ENCODE results near the gene TNP2.

Gene TNP2

DNA sequence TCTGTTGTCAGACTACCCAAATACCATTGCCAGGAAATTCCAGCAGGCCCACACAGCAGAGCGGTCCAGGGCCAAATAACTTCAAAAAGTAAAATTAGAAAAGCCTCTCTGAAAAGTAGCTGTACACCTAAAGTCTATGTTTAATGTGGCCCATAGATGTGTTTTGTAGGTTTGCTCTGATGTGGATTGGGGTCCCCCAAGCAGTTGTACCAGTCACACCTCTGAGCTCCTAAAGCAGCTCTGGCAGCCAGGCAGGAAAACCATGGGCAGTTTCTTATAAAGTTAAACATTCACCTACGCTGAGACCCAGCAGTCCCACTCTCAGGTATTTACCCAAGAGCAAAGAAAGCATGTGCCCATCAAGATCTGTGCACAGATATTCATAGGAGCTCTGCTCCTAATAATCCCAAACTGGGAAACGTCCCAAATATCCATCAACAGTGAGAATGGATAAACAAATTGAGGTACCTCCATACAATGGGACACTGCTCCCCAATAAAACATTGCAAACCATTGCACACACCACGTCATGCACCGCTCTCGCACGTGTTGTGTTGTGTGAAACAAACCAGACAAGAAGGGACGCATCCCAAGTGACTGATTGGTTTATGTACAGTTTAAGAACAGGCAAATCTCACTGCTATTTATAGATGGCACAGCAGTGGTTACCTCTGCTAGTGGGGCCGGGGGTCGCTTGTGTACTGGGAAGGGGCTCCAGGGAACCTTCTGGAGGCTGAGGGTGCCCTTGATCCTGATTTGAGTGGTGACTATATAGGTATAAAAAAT, 27.8 kb upstream of the TNP2 start:
- no peak overlapping the region for H3K27ac ChIP-seq
- H3K36me3 ChIP-seq (ENCODE audit: control insufficient read depth, insufficient read depth, low read length) = no peaks in the 10 kb centered on the region
- no peak overlapping the region for H3K9ac ChIP-seq
- TF ChIP-seq CTCF (IDR thresholded peaks at IDR 0.05) = no peak
- no peak overlapping the region for H3K4me3 ChIP-seq (ENCODE audit: low read depth, low read length)
- H2AFZ ChIP-seq = peak overlapping the region; percentile 85
- H3K79me2 ChIP-seq = no peaks in the 10 kb centered on the region
- no peaks in the 10 kb centered on the region for H3K27me3 ChIP-seq (ENCODE audit: control insufficient read depth, insufficient read depth, low read length)
- peaks cover 11% of the 10 kb centered on the region for H3K4me1 ChIP-seq
- peak overlapping the region; percentile 47 for H3K4me2 ChIP-seq (ENCODE audit: low read length)
- no peaks in the 10 kb centered on the region for H3K9me3 ChIP-seq (ENCODE audit: control insufficient read depth, low read length)

DNA sequence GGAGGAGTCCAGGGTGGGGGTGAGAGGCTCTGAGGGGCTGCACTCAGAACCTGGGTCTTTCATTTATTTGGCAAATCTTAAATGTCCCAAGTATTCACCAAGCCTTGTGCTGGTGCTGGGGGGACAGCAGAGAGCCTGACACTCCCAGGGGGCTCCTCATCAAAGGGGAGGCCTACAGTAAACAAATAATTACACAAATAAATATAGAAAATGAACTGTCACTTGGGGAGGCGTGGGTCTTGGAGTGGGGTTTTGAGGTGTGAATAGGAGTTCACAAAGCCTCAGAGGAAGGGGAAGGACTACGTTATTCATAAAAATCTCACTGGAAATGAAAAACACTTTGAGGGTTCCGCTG, 27.2 kb upstream of the TNP2 start:
- no peak for TF ChIP-seq CTCF (IDR thresholded peaks at IDR 0.05)
- Histone ChIP-seq H3K79me2 (no peaks in the 10 kb centered on the region), H3K4me2 (ENCODE audit: low read length) (no peak overlapping the region), H3K4me1 (peaks cover 11% of the 10 kb centered on the region), H3K9me3 (ENCODE audit: control insufficient read depth, low read length) (no peaks in the 10 kb centered on the region), H3K9ac (no peak overlapping the region), H3K4me3 (ENCODE audit: low read depth, low read length) (no peak overlapping the region), H3K27me3 (ENCODE audit: control insufficient read depth, insufficient read depth, low read length) (no peaks in the 10 kb centered on the region), H3K36me3 (ENCODE audit: control insufficient read depth, insufficient read depth, low read length) (no peaks in the 10 kb centered on the region), H2AFZ (no peak overlapping the region), H3K27ac (no peak overlapping the region)

GRCh38 chr16:11295672-11296071, 26.5 kb upstream of the TNP2 start:
- H3K9me3 ChIP-seq (ENCODE audit: control insufficient read depth, low read length) = no peaks in the 10 kb centered on the region
- no peak overlapping the region for H2AFZ ChIP-seq
- no peak overlapping the region for H3K9ac ChIP-seq
- no peak overlapping the region for H3K27ac ChIP-seq
- no peak overlapping the region for H3K4me2 ChIP-seq (ENCODE audit: low read length)
- peaks cover 11% of the 10 kb centered on the region for H3K4me1 ChIP-seq
- no peaks in the 10 kb centered on the region for H3K27me3 ChIP-seq (ENCODE audit: control insufficient read depth, insufficient read depth, low read length)
- H3K36me3 ChIP-seq (ENCODE audit: control insufficient read depth, insufficient read depth, low read length) = no peaks in the 10 kb centered on the region
- no peak for TF ChIP-seq CTCF (IDR thresholded peaks at IDR 0.05)
- H3K79me2 ChIP-seq = no peaks in the 10 kb centered on the region
- H3K4me3 ChIP-seq (ENCODE audit: low read depth, low read length) = no peak overlapping the region

GRCh38 chr16:11292076-11292748, 23.1 kb upstream of the TNP2 start:
- H3K4me3 ChIP-seq (ENCODE audit: low read depth, low read length) = no peak overlapping the region
- no peak overlapping the region for H2AFZ ChIP-seq
- H3K36me3 ChIP-seq (ENCODE audit: control insufficient read depth, insufficient read depth, low read length) = no peaks in the 10 kb centered on the region
- H3K9me3 ChIP-seq (ENCODE audit: control insufficient read depth, low read length) = no peaks in the 10 kb centered on the region
- peaks cover 5% of the 10 kb centered on the region for H3K4me1 ChIP-seq
- H3K9ac ChIP-seq = no peak overlapping the region
- no peak overlapping the region for H3K27ac ChIP-seq
- no peak overlapping the region for H3K4me2 ChIP-seq (ENCODE audit: low read length)
- H3K27me3 ChIP-seq (ENCODE audit: control insufficient read depth, insufficient read depth, low read length) = no peaks in the 10 kb centered on the region
- TF ChIP-seq CTCF (IDR thresholded peaks at IDR 0.05) = no peak
- H3K79me2 ChIP-seq = no peaks in the 10 kb centered on the region

Data from parathyroid adenoma (tissue), 2 donors.